ENCODE data around the gene ADAMTS14. TPM values are rescaled to one million over a fixed set of nuclear protein-coding genes. Genes with fewer than 3 reads are reported as not detected.

The ADAMTS14 gene
- total and polyA plus RNA-seq, 11 donors, result 0.11 to 3.8 (median 0.37) TPM; not detected in 1

- peaks cover 0 to 31% (median 0%) of the 10 kb centered on the region in 12 donors for H3K4me1 ChIP-seq
- H3K9me3 ChIP-seq, result no peaks in the 10 kb centered on the region
- TF ChIP-seq, protein P1, sequence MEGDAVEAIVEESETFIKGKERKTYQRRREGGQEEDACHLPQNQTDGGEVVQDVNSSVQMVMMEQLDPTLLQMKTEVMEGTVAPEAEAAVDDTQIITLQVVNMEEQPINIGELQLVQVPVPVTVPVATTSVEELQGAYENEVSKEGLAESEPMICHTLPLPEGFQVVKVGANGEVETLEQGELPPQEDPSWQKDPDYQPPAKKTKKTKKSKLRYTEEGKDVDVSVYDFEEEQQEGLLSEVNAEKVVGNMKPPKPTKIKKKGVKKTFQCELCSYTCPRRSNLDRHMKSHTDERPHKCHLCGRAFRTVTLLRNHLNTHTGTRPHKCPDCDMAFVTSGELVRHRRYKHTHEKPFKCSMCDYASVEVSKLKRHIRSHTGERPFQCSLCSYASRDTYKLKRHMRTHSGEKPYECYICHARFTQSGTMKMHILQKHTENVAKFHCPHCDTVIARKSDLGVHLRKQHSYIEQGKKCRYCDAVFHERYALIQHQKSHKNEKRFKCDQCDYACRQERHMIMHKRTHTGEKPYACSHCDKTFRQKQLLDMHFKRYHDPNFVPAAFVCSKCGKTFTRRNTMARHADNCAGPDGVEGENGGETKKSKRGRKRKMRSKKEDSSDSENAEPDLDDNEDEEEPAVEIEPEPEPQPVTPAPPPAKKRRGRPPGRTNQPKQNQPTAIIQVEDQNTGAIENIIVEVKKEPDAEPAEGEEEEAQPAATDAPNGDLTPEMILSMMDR (IDR thresholded peaks at IDR 0.05), result no peak
- no peak for TF ChIP-seq POLR2A (IDR thresholded peaks at IDR 0.05)
- no peaks in the 10 kb centered on the region for H3K27me3 ChIP-seq
- 72 to 84% (median 81%) methylated on average over 18 to 19 of the region's 19 CpGs for WGBS, 4 donors
- no peak overlapping the region for H3K4me3 ChIP-seq
- ATAC-seq (peak in 3 of 4 donors; percentile 27 to 61 (median 56)), DNase-seq (peak in 4 of 5 donors; percentile 39 to 63 (median 54))
- peak overlapping the region in 1 of 12 donors; percentile 7 for H3K27ac ChIP-seq
- no peaks in the 10 kb centered on the region for H3K36me3 ChIP-seq
- intact Hi-C loops (cut with DNase I), result loop anchor here in 1 of 10 donors (5.0 kb wide), 1 partner anchor 136 kb away; no protein-coding TSS in a partner anchor
Measured at GRCh38 chr10:70693619-70694335, 21.5 kb downstream of the ADAMTS14 start.

DNA sequence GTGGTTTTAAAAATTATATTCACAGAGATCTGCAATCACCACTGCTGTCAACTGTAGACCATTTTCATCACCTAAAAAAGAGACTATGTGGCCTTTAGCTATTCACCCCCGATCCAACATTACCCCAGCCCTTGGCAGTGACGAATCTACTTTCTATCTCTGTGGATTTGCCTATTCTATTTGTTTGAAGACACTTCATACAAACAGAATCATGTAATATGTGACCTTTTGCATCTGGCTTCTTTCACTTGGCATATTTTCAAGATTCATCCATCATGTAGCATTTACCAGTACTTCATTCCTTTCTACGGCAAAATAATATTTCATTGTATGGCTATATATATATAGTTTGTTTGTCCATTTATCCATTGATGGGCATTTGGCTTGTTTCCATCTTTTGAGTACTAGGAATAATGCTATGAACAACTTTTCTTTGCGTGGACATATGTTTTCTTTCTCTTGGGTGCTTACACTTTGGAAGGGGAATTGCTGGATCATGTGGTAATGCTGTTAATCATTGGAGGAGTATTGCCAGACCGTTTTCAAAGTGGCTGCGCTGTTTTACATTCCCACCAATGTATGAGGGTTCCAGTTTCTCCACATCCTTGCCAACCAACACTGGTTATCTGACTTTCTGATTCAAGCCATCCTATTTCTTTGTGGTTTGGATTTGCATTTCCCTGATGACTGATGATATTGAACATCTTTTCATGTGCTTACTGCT lies 22.3 kb downstream of the ADAMTS14 start:
- Histone ChIP-seq H3K9me3 (no peaks in the 10 kb centered on the region), H3K4me1 (peaks cover 0 to 31% (median 0%) of the 10 kb centered on the region in 12 donors), H3K27me3 (no peaks in the 10 kb centered on the region), H3K27ac (peak overlapping the region in 1 of 12 donors; percentile 7), H3K36me3 (no peaks in the 10 kb centered on the region), H3K4me3 (no peak overlapping the region)
- DNase-seq (no peak), ATAC-seq (peak in 2 of 4 donors; percentile 40 to 56)
- TF ChIP-seq, protein P1 (IDR thresholded peaks at IDR 0.05), result no peak
- no peak for TF ChIP-seq POLR2A (IDR thresholded peaks at IDR 0.05)
- intact Hi-C loops (cut with DNase I), result loop anchor here in 1 of 10 donors (5.0 kb wide), 1 partner anchor 137 kb away; no protein-coding TSS in a partner anchor
- WGBS, 4 donors, result 70 to 83% (median 78%) methylated on average over 6 of the region's 6 CpGs

- ATAC-seq (no peak), DNase-seq (no peak)
- H3K27me3 ChIP-seq, result no peaks in the 10 kb centered on the region
- intact Hi-C loops (cut with DNase I), result no loop called here
- H3K4me3 ChIP-seq, result no peak overlapping the region
- no peaks in the 10 kb centered on the region for H3K36me3 ChIP-seq
- H3K9me3 ChIP-seq, result no peaks in the 10 kb centered on the region
- TF ChIP-seq, protein P1 (IDR thresholded peaks at IDR 0.05), result no peak
- TF ChIP-seq POLR2A (IDR thresholded peaks at IDR 0.05), result no peak
- no peak overlapping the region for H3K27ac ChIP-seq
- H3K4me1 ChIP-seq, result peaks cover 0 to 30% (median 0%) of the 10 kb centered on the region in 12 donors
- WGBS, 4 donors, result 69 to 79% (median 76%) methylated on average over 3 of the region's 3 CpGs
Measured at GRCh38 chr10:70695241-70696030, 23.1 kb downstream of the ADAMTS14 start.
